H9 (cell line): ENCODE results near the gene ATP13A4. TPM values are rescaled to one million over a fixed set of nuclear protein-coding genes. Genes with fewer than 3 reads are reported as not detected.

ENCODE experiments used
- DNase-seq: peaks from one replicate; pipeline ENCODE4 v3.0.0-alpha.2; 2017
- H2AFZ ChIP-seq: one replicate; pipeline ENCODE4 v1.6.1; 2013; ENCODE audit warnings: mild to moderate bottlenecking, low read length, control low read depth, moderate library complexity
- H2AK5ac ChIP-seq: 2 replicates; pipeline ENCODE4 v1.6.1; 2013; ENCODE audit warnings: low read length, control low read depth, mixed read lengths; ENCODE audit not compliant: insufficient read length
- H2BK120ac ChIP-seq: one replicate; pipeline ENCODE4 v1.6.1; 2013; ENCODE audit warnings: low read depth, mild to moderate bottlenecking, low read length, control low read depth, inconsistent platforms; ENCODE audit not compliant: poor library complexity, severe bottlenecking
- H2BK12ac ChIP-seq: 2 replicates; pipeline ENCODE4 v1.6.1; 2013; ENCODE audit warnings: low read length, control low read depth, mixed read lengths, low read depth; ENCODE audit not compliant: insufficient read length
- H2BK15ac ChIP-seq: 2 replicates; pipeline ENCODE4 v1.6.1; 2013; ENCODE audit warnings: low read depth, low read length, control low read depth
- H2BK20ac ChIP-seq: one replicate; pipeline ENCODE4 v1.6.1; 2013; ENCODE audit warnings: low read depth, mild to moderate bottlenecking, low read length, control low read depth, inconsistent platforms; ENCODE audit not compliant: poor library complexity, severe bottlenecking
- H2BK5ac ChIP-seq: 2 replicates; pipeline ENCODE4 v1.6.1; 2013; ENCODE audit warnings: low read length, control low read depth, mixed read lengths; ENCODE audit not compliant: insufficient read length
- H3K14ac ChIP-seq: 2 replicates; pipeline ENCODE4 v1.6.1; 2013; ENCODE audit warnings: low read length, control low read depth; ENCODE audit not compliant: insufficient read depth
- H3K18ac ChIP-seq: 2 replicates; pipeline ENCODE4 v1.6.1; 2013; ENCODE audit warnings: low read depth, mild to moderate bottlenecking, mixed read lengths, low read length, control low read depth; ENCODE audit not compliant: insufficient read length
- H3K23ac ChIP-seq: 2 replicates; pipeline ENCODE4 v1.6.1; 2013; ENCODE audit warnings: low read length, control low read depth, mixed read lengths, low read depth; ENCODE audit not compliant: insufficient read length
- H3K23me2 ChIP-seq: 2 replicates; pipeline ENCODE4 v1.6.1; 2013; ENCODE audit warnings: low read depth, mild to moderate bottlenecking, mixed read lengths, low read length, control low read depth; ENCODE audit not compliant: insufficient read length, poor library complexity, severe bottlenecking
- H3K27ac ChIP-seq: 2 replicates; pipeline ENCODE4 v1.5.1; 2013; ENCODE audit warnings: low read length, control low read depth, mixed read lengths, low read depth; ENCODE audit not compliant: insufficient read length
- H3K27me3 ChIP-seq: 2 replicates; pipeline ENCODE4 v1.6.1; 2013; ENCODE audit warnings: low read length, control low read depth, inconsistent platforms; ENCODE audit not compliant: insufficient read depth
- H3K4ac ChIP-seq: 2 replicates; pipeline ENCODE4 v1.6.1; 2013; ENCODE audit warnings: low read depth, mild to moderate bottlenecking, control low read depth, inconsistent platforms, low read length, moderate library complexity
- H3K4me1 ChIP-seq: 2 replicates; pipeline ENCODE4 v1.6.1; 2013; ENCODE audit warnings: low read length, control low read depth, inconsistent platforms; ENCODE audit not compliant: insufficient read depth
- H3K4me2 ChIP-seq: 2 replicates; pipeline ENCODE4 v1.6.1; 2013; ENCODE audit warnings: low read length, control low read depth, mixed read lengths; ENCODE audit not compliant: insufficient read length, insufficient read depth
- H3K56ac ChIP-seq: 2 replicates; pipeline ENCODE4 v1.6.1; 2013; ENCODE audit warnings: low read depth, mild to moderate bottlenecking, mixed read lengths, low read length, control low read depth; ENCODE audit not compliant: insufficient read length
- H3K79me1 ChIP-seq: 2 replicates; pipeline ENCODE4 v1.6.1; 2013; ENCODE audit warnings: low read depth, mild to moderate bottlenecking, moderate library complexity, low read length, control low read depth, inconsistent platforms; ENCODE audit not compliant: insufficient read depth, poor library complexity, severe bottlenecking
- H3K79me2 ChIP-seq: 2 replicates; pipeline ENCODE4 v1.6.1; 2013; ENCODE audit warnings: low read length, control low read depth, inconsistent platforms; ENCODE audit not compliant: insufficient read depth
- H3K9ac ChIP-seq: 2 replicates; pipeline ENCODE4 v1.6.1; 2013; ENCODE audit warnings: low read length, control low read depth, mixed read lengths; ENCODE audit not compliant: insufficient read length; ENCODE audit errors: extremely low read depth
- H3K9me3 ChIP-seq: one replicate; pipeline ENCODE4 v1.6.1; 2013; ENCODE audit warnings: low read depth, low read length, inconsistent platforms; ENCODE audit not compliant: control insufficient read depth
- H3T11ph ChIP-seq: one replicate; pipeline ENCODE4 v1.6.1; 2013; ENCODE audit warnings: mild to moderate bottlenecking, low read length, control low read depth, inconsistent platforms
- H4K20me1 ChIP-seq: one replicate; pipeline ENCODE4 v1.6.1; 2013; ENCODE audit not compliant: control insufficient read depth, insufficient read length, insufficient read depth
- H4K5ac ChIP-seq: 2 replicates; pipeline ENCODE4 v1.6.1; 2013; ENCODE audit warnings: low read depth, mild to moderate bottlenecking, mixed read lengths, low read length, control low read depth; ENCODE audit not compliant: insufficient read length
- H4K8ac ChIP-seq: replicated peaks from 2 replicates; pipeline ENCODE4 v1.6.1; 2013; ENCODE audit warnings: low read length, control low read depth, mixed read lengths, low read depth; ENCODE audit not compliant: insufficient read length
- H4K91ac ChIP-seq: 2 replicates; pipeline ENCODE4 v1.6.1; 2013; ENCODE audit warnings: low read depth, mild to moderate bottlenecking, moderate library complexity, mixed read lengths, low read length, control low read depth; ENCODE audit not compliant: insufficient read length
- H3K27ac Mint-ChIP-seq, 3 experiments: 2 replicates in 2 of 3; 3 replicates in 1 of 3; pipeline ENCODE4 v1.8.0; 2020 to 2021; ENCODE audit warnings: mixed read lengths in 3 of 3, mild to moderate bottlenecking in 1 of 3, moderate library complexity in 1 of 3
- H3K27me3 Mint-ChIP-seq: 2 replicates; pipeline ENCODE4 v1.8.0; 2021; ENCODE audit warnings: low read depth, mild to moderate bottlenecking, moderate library complexity, mixed read lengths
- H3K36me3 Mint-ChIP-seq, 3 experiments: 2 replicates in 2 of 3; 3 replicates in 1 of 3; pipeline ENCODE4 v1.8.0; 2020 to 2021; ENCODE audit warnings: low read depth in 3 of 3, mixed read lengths in 3 of 3; ENCODE audit not compliant: insufficient read depth in 1 of 3
- H3K4me1 Mint-ChIP-seq, 2 experiments: 2 replicates each; pipeline ENCODE4 v1.8.0; 2020; ENCODE audit warnings: mixed read lengths in 2 of 2
- H3K4me3 Mint-ChIP-seq, 2 experiments: 2 replicates in 1 of 2; 3 replicates in 1 of 2; pipeline ENCODE4 v1.8.0; 2020 to 2021; ENCODE audit warnings: mild to moderate bottlenecking in 2 of 2, mixed read lengths in 2 of 2, moderate library complexity in 1 of 2
- H3K9me3 Mint-ChIP-seq, 2 experiments: 2 replicates in 1 of 2; 3 replicates in 1 of 2; pipeline ENCODE4 v1.8.0; 2020; ENCODE audit warnings: mild to moderate bottlenecking in 2 of 2, mixed read lengths in 2 of 2, moderate library complexity in 1 of 2
- WGBS: extraction: QIAGEN DNeasy Blood & Tissue Kit; methylation state at CpG from one replicate; pipeline ENCODE4 v1.1.7; 2013; ENCODE audit warnings: missing lambda C conversion rate, low lambda C conversion rate, mixed read lengths; ENCODE audit not compliant: insufficient read length; ENCODE audit errors: extremely low coverage; 5-methylcytosine and 5-hydroxymethylcytosine counted together
- total RNA-seq: library from RNA; stranded (reverse); gene quantifications from 2 replicates; pipeline ENCODE4 v1.2.1, GENCODE V29; 2021
- TF ChIP-seq, protein P1 (sequence below): fragments of 200-600 bp; sonication (generic); conservative IDR thresholded peaks from 3 replicates; pipeline ENCODE4 v1.8.0; 2021; ENCODE audit warnings: antibody characterized with exemption, mild to moderate bottlenecking

Gene ATP13A4
- total RNA-seq, 1 experiment from 2014 or later, result 0.13 TPM

DNA sequence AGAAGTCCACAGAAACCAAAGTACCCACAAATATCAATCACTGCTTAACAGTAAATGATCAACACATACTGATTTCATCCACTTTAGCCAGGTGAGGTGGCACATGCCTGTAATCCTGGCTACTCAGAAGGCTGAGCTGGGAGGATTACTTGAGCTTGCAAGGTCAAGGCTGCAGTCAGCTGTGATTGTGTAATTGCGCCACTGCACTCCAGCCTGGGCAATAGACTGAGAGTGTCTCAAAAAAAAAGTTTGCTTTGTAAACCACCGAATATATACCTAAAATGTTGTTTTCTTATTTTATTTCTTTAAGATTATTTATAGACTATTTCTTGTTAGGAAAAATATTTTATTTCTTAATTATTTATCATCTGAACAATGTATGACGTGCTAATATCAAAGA, 8.7 kb upstream of the ATP13A4 start:
- H3K4ac ChIP-seq, result no peak overlapping the region
- H2BK15ac ChIP-seq, result no peak overlapping the region
- no peak overlapping the region for H2AFZ ChIP-seq
- no peaks in the 10 kb centered on the region for H3K4me1 ChIP-seq
- no peaks in the 10 kb centered on the region for H3K79me1 ChIP-seq
- H3K9ac ChIP-seq, result no peak overlapping the region
- H3K4me3 Mint-ChIP-seq, result no peak overlapping the region
- no peak overlapping the region for H4K8ac ChIP-seq
- H3K27ac ChIP-seq, result no peak overlapping the region
- H2AK5ac ChIP-seq, result no peak overlapping the region
- no peaks in the 10 kb centered on the region for H3K23me2 ChIP-seq
- H3K4me1 Mint-ChIP-seq, result no peaks in the 10 kb centered on the region
- H4K20me1 ChIP-seq, result no peaks in the 10 kb centered on the region
- H3K79me2 ChIP-seq, result no peaks in the 10 kb centered on the region
- DNase-seq, result no peak
- TF ChIP-seq, protein P1, sequence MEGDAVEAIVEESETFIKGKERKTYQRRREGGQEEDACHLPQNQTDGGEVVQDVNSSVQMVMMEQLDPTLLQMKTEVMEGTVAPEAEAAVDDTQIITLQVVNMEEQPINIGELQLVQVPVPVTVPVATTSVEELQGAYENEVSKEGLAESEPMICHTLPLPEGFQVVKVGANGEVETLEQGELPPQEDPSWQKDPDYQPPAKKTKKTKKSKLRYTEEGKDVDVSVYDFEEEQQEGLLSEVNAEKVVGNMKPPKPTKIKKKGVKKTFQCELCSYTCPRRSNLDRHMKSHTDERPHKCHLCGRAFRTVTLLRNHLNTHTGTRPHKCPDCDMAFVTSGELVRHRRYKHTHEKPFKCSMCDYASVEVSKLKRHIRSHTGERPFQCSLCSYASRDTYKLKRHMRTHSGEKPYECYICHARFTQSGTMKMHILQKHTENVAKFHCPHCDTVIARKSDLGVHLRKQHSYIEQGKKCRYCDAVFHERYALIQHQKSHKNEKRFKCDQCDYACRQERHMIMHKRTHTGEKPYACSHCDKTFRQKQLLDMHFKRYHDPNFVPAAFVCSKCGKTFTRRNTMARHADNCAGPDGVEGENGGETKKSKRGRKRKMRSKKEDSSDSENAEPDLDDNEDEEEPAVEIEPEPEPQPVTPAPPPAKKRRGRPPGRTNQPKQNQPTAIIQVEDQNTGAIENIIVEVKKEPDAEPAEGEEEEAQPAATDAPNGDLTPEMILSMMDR, result no peak
- no peak overlapping the region for H4K5ac ChIP-seq
- no peaks in the 10 kb centered on the region for H3K27me3 ChIP-seq
- no CpG with 5 or more reads among the region's 3 CpGs for whole genome bisulfite sequencing
- H2BK20ac ChIP-seq, result no peak overlapping the region
- H2BK12ac ChIP-seq, result no peak overlapping the region
- no peak overlapping the region for H2BK5ac ChIP-seq
- no peaks in the 10 kb centered on the region for H3K27me3 Mint-ChIP-seq
- H4K91ac ChIP-seq, result no peak overlapping the region
- H3K27ac Mint-ChIP-seq, result no peak overlapping the region
- H3K9me3 Mint-ChIP-seq, result no peaks in the 10 kb centered on the region
- H2BK120ac ChIP-seq, result no peak overlapping the region
- H3T11ph ChIP-seq, result no peak overlapping the region
- no peak overlapping the region for H3K56ac ChIP-seq
- no peak overlapping the region for H3K4me2 ChIP-seq
- H3K36me3 Mint-ChIP-seq, result no peaks in the 10 kb centered on the region
- no peaks in the 10 kb centered on the region for H3K9me3 ChIP-seq
- H3K18ac ChIP-seq, result no peak overlapping the region
- no peak overlapping the region for H3K14ac ChIP-seq
- no peak overlapping the region for H3K23ac ChIP-seq
